ENCODE data around the gene GALNT12.

Gene GALNT12

DNA sequence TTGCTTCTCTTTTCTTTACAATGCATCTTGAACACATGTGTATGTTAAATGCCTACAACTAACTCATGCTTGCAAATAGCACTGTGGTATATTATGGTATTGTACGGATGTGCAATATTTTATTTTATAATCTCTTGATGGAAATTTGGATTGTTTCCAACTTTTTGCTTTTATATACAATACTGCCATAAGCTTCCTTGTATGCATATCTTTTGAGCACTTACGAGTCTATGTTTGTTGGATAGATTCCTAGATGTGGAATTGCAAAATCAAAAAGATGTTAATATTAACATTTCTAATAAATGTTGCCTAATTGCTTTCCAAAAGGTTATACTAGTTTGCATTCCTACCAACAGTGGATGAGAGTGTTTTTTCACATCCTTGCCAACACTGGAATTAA is 3.4 kb upstream of the GALNT12 start:
- no peak for DNase-seq (ENCODE audit: low read depth in 2 of 2)

GRCh38 chr9:98805506-98806272 is 1.8 kb upstream of the GALNT12 start:
- DNase-seq (ENCODE audit: low read depth in 2 of 2) = no peak

GRCh38 chr9:98806394-98807035 is 955 bp upstream of the GALNT12 start:
- no peak for DNase-seq (ENCODE audit: low read depth in 2 of 2)

- DNase-seq (ENCODE audit: low read depth in 2 of 2) = peak in 1 of 2 donors; percentile 15
Measured at GRCh38 chr9:98807814-98808195, 335 bp downstream of the GALNT12 start.

DNA sequence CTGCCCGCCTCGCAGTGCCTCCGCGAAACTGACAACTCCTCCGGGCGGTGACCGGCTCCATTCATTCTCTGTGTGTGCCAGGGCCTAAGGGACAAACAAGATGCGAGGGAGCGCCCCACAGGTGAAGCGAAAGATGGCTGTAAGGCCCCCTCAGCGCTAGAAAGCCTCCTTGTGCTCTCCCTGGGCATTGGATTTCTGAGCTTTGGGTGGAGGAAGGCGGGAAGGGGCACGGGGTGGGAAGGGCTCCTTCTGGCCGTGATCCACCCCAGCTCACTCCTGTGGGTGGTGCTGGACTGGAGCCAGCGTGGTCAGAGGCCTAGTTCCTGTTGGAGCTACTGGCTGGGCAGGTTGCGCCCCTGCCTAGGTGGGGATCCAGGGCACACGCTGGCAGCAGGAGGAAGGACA is 943 bp downstream of the GALNT12 start:
- no peak for DNase-seq (ENCODE audit: low read depth in 2 of 2)

DNA sequence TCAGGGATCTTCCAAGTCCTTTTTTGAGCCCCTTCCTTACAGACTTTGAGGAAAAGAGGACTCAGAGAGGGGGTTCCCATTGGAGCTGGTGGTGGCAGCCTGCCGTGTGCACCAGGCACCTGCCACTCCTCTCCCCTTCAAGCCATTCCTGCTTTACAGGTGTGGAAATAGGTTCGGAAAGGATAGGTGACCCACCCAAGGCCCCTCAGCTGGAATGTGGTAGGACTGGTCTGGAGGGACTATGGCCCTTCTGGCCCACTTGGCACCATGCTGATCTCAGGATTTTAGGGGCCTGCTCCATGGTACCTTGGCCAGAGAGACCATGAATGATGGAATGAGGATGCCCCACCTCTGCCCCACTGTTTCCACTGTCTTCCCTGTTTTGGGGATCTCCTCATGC is 1.4 kb downstream of the GALNT12 start:
- DNase-seq (ENCODE audit: low read depth in 2 of 2) = no peak

- no peak for DNase-seq (ENCODE audit: low read depth in 2 of 2)
Measured at GRCh38 chr9:98809311-98810101, 2.0 kb downstream of the GALNT12 start.

DNA sequence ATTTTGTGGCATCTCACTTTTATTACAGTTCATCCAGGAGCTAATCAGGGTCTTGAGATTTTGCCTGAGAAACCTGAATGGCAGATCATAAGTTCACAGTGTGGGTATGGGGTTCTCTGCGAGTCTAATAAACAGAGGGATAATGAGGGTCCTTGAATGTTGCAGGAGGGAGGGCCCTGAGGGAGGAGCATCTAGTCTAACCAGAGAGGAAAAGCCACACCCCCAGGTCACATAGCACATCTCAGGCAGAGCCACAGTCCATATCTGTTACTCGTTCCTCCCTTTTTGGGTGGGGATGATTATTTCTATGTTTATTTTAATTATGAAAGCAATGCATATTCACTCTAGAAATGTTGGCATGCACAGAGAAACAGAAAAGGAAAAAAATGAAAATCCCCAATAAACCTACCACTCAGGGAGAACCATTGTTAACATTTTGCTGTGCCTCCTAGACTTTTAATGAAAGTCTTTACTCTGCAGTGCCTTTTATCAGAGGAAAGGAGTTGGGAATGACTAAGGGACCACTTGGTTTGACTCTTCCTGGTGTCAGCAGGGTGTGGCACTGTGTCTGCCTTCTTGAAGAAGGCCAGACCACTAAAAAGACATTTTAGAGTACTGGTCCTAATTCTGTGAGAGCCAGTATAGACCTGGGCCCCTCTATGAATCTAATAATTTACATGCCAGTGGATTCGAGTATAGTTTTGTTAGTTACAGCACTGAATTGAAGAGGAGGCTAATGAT is 2.8 kb downstream of the GALNT12 start:
- DNase-seq (ENCODE audit: low read depth in 2 of 2) = no peak

DNA sequence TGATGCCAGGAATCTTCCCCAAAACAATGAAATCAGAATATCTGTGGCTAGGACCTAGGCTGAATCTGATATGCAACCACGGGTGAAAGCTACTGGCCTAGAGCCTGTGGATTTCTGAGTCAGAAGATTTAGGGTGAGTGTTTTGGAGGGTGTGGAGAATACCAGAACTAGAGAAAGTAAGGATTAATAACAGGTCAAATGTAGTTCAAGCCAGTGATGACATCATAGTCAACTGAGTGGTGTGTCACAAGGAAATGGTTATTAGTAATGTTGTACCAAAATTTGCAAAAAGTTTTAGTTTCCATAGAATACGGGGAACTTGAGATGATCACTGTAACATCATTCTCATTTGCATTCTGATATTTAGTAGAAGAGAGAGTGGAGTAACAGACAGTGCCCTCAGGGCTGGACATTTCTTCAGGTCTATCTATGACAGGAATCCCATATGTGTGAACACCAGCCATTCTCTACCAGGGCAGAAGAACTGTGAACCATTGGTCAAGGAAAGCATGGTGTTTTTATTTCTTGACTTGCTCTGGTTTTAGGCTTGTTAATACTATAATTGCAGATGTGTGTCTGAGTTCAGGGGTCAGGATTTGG is 3.7 kb downstream of the GALNT12 start:
- no peak for DNase-seq (ENCODE audit: low read depth in 2 of 2)

DNA sequence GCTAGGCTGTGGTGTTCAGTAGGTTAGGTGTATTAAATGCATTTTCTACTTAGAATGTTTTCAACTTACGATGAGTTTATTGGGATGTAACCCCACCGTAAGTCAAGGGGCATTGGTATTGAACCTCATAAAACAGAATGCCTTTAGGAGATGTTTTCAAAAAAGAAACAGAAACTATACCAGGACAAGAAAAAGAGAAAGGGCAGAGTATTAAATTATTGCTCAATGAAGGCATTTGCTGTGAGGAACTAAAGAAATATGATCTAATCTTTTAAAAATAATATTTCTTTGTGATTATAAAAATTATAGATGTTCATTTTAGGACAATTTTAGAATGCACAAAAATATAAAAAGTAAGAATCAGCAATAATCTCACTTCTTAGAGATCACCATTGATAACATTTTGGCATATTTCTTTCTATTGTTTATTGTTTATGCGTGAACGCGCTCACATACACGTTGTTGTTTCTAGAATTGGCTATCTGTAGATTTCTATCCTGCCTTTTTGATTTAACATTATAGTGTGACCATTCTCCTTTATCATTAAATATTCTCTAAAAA is 8.0 kb downstream of the GALNT12 start:
- no peak for DNase-seq (ENCODE audit: low read depth in 2 of 2)

DNA sequence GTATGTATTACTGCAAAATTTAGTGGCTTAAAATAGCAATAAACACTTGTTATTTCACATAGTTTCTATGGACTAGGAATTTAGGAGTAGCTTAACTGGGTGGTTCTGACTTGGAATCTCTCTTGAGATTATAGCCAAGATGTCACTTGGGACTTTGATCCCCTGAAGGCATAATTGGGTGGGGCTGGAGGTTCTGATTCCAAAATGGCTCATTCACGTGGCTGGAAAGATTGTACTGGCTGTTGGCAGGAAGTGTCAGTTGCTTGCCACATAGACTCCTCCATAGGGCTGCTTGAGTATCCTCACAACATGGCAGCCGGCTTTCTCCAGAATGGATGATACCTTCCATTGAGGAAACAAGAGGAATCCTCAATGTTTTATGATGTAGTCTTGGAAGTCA is 11.3 kb downstream of the GALNT12 start:
- DNase-seq (ENCODE audit: low read depth in 2 of 2) = no peak

- DNase-seq (ENCODE audit: low read depth in 2 of 2) = no peak
Measured at GRCh38 chr9:98819231-98819630, 11.8 kb downstream of the GALNT12 start.

- DNase-seq (ENCODE audit: low read depth in 2 of 2) = no peak
Measured at GRCh38 chr9:98821831-98822230, 14.4 kb downstream of the GALNT12 start.

GRCh38 chr9:98822661-98823060 is 15.2 kb downstream of the GALNT12 start:
- DNase-seq (ENCODE audit: low read depth in 2 of 2) = no peak

GRCh38 chr9:98823666-98824334 is 16.3 kb downstream of the GALNT12 start:
- DNase-seq (ENCODE audit: low read depth in 2 of 2) = no peak

GRCh38 chr9:98825414-98825813 is 17.9 kb downstream of the GALNT12 start:
- DNase-seq (ENCODE audit: low read depth in 2 of 2) = no peak

- no peak for DNase-seq (ENCODE audit: low read depth in 2 of 2)
Measured at GRCh38 chr9:98826716-98827115, 19.2 kb downstream of the GALNT12 start.

GRCh38 chr9:98829766-98830165 is 22.3 kb downstream of the GALNT12 start:
- no peak for DNase-seq (ENCODE audit: low read depth in 2 of 2)

GRCh38 chr9:98830554-98830953 is 23.1 kb downstream of the GALNT12 start:
- no peak for DNase-seq (ENCODE audit: low read depth in 2 of 2)

GRCh38 chr9:98831696-98832095 is 24.2 kb downstream of the GALNT12 start:
- no peak for DNase-seq (ENCODE audit: low read depth in 2 of 2)

- DNase-seq (ENCODE audit: low read depth in 2 of 2) = no peak
Measured at GRCh38 chr9:98832768-98833089, 25.3 kb downstream of the GALNT12 start.
